Suprapubic skin (tissue), 4 donors: ENCODE data around the gene SDHAF1.
"Not testable (repeated sequence)": the region's sequence is repeated elsewhere in the genome, so short reads cannot be mapped to it uniquely, and the experiment has no call there.

Source experiments
- CTCF ChIP-seq, 2 donors: fragments of 200-600 bp in 1 of 2; fragments of 450-650 bp in 1 of 2; sonication (generic) in 1 of 2; IDR thresholded peaks; one replicate each; pipeline ENCODE4 v1.5.1; 2016 to 2019; ENCODE audit warnings: antibody characterized with exemption in 2 of 2, mild to moderate bottlenecking in 1 of 2, moderate library complexity in 1 of 2
- EP300 ChIP-seq: sonication (generic); formaldehyde crosslinking; IDR thresholded peaks from one replicate; pipeline ENCODE4 v1.6.1; 2017; ENCODE audit warnings: antibody characterized with exemption
- POLR2A ChIP-seq, 2 donors: fragments of 450-650 bp; IDR thresholded peaks; one replicate each; pipeline ENCODE4 v1.6.1; 2017; ENCODE audit warnings: antibody characterized with exemption in 2 of 2, mild to moderate bottlenecking in 2 of 2, moderate library complexity in 2 of 2
- POLR2AphosphoS5 ChIP-seq, 3 donors: sonication (generic); formaldehyde crosslinking; IDR thresholded peaks; one replicate each; pipeline ENCODE4 v1.6.1; 2017; ENCODE audit warnings: antibody characterized with exemption in 3 of 3

- not testable (repeated sequence) for TF ChIP-seq POLR2A (IDR thresholded peaks at IDR 0.05); CTCF (IDR thresholded peaks at IDR 0.05); EP300; POLR2AphosphoS5 (IDR thresholded peaks at IDR 0.05)
Measured at GRCh38 chr19:35980997-35981396, 14.0 kb upstream of the SDHAF1 start.
